Endothelial cell of umbilical vein (primary cell): ENCODE data around the gene MED17.

Experiments used
- EZH2 ChIP-seq: IDR thresholded peaks from 2 replicates; pipeline ENCODE4 v1.6.1; 2012; ENCODE audit warnings: borderline replicate concordance, low read depth, mild to moderate bottlenecking, moderate library complexity, low read length, inconsistent platforms; ENCODE audit not compliant: severe bottlenecking
- FOS ChIP-seq: IDR thresholded peaks from 2 replicates; pipeline ENCODE4 v1.6.1; 2011; ENCODE audit warnings: mild to moderate bottlenecking, low read length, moderate library complexity, borderline replicate concordance; ENCODE audit not compliant: insufficient read depth
- GATA2 ChIP-seq: IDR thresholded peaks from 2 replicates; pipeline ENCODE4 v1.7.0; 2011; ENCODE audit warnings: low read depth, mild to moderate bottlenecking, moderate library complexity, mixed read lengths, low read length; ENCODE audit not compliant: insufficient read length, insufficient read depth
- JUN ChIP-seq: IDR thresholded peaks from 2 replicates; pipeline ENCODE4 v1.6.1; 2011; ENCODE audit warnings: borderline replicate concordance, low read depth; ENCODE audit not compliant: insufficient read length, insufficient read depth
- MYC ChIP-seq: IDR thresholded peaks from one replicate; pipeline ENCODE4 v1.6.1; 2011; ENCODE audit warnings: mild to moderate bottlenecking, low read depth, low read length
- POLR2A ChIP-seq: IDR thresholded peaks from 2 replicates; pipeline ENCODE4 v1.6.1; 2012; ENCODE audit warnings: low read depth, mild to moderate bottlenecking, control low read depth, low read length
- POLR2AphosphoS5 ChIP-seq: IDR thresholded peaks from 2 replicates; pipeline ENCODE4 v1.6.1; 2012; ENCODE audit warnings: low read depth, mild to moderate bottlenecking, control low read depth, low read length, moderate library complexity; ENCODE audit not compliant: insufficient read depth
- TF ChIP-seq, protein P1 (sequence below), 2 donors: IDR thresholded peaks; 1 replicate in 1 of 2; 2 replicates in 1 of 2; pipeline ENCODE4 v1.5.1; 2011; ENCODE audit warnings: low read length in 2 of 2, mild to moderate bottlenecking in 2 of 2, moderate library complexity in 2 of 2, control low read depth in 1 of 2, inconsistent platforms in 1 of 2, low read depth in 1 of 2; ENCODE audit not compliant: insufficient read depth in 1 of 2; ENCODE audit errors: extremely low read depth in 1 of 2
- TF ChIP-seq, protein P2 (sequence below): IDR thresholded peaks from 2 replicates; pipeline ENCODE4 v1.6.1; 2011; ENCODE audit not compliant: insufficient read depth, insufficient read length

DNA sequence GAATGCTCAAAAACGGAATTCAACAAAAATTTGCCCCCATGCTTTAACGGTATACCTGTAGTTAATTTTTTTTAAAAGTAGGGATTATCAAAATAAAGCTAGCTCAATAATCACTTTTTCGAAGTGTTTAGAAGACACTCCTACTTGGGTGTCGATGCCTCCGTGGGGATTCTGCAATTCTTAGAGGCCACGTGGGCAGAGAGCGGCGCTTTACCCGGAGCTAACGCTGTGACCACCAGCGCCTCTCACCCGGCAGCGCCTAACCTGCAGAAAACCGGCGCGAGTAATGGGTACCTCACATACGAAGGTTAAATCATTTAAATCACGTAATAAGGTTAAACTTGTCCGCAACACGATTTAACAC lies 43.4 kb upstream of the MED17 start:
- TF ChIP-seq POLR2A: peak; percentile 3
- TF ChIP-seq, protein P1, sequence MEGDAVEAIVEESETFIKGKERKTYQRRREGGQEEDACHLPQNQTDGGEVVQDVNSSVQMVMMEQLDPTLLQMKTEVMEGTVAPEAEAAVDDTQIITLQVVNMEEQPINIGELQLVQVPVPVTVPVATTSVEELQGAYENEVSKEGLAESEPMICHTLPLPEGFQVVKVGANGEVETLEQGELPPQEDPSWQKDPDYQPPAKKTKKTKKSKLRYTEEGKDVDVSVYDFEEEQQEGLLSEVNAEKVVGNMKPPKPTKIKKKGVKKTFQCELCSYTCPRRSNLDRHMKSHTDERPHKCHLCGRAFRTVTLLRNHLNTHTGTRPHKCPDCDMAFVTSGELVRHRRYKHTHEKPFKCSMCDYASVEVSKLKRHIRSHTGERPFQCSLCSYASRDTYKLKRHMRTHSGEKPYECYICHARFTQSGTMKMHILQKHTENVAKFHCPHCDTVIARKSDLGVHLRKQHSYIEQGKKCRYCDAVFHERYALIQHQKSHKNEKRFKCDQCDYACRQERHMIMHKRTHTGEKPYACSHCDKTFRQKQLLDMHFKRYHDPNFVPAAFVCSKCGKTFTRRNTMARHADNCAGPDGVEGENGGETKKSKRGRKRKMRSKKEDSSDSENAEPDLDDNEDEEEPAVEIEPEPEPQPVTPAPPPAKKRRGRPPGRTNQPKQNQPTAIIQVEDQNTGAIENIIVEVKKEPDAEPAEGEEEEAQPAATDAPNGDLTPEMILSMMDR (IDR thresholded peaks at IDR 0.05; ENCODE audit: extremely low read depth in 1 of 2, insufficient read depth in 1 of 2, low read depth in 1 of 2, low read length in 2 of 2): no peak
- no peak for TF ChIP-seq POLR2AphosphoS5
- TF ChIP-seq EZH2: no peak
- TF ChIP-seq MYC: no peak
- no peak for TF ChIP-seq FOS
- TF ChIP-seq JUN: no peak
- TF ChIP-seq, protein P2, sequence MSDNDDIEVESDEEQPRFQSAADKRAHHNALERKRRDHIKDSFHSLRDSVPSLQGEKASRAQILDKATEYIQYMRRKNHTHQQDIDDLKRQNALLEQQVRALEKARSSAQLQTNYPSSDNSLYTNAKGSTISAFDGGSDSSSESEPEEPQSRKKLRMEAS: peak; percentile 78
- no peak for TF ChIP-seq GATA2
